ENCODE data around the gene SLC8A2. TPM values are rescaled to one million over a fixed set of nuclear protein-coding genes. Genes with fewer than 3 reads are reported as not detected.

Gene SLC8A2
- total and polyA plus RNA-seq, 2 of the 8 experiments (the other 6 are each of a cell fraction or from before 2014, with no cell fraction given), result 7.3 to 12.4 TPM

DNA sequence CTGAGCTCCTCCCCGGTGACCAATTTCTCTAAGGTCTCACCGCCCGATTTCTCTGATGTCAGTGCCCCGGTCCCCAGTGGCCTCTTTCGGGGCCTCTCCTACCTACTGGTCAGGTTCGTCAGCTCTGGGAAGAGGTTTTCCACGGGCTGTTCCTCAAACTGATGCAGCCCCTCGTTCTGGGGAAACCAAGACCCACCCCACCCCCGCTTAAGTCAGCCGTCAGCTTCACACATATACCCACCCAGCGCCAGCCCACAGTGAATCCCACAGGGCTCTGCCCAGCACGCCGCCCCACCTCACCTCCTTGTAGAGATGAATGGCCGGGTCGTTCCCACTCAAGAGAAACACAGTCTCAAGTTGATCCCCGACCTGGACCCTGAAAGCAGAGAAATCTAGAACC is 9.0 kb upstream of the SLC8A2 start (continued):
- TF ChIP-seq JUND (IDR thresholded peaks at IDR 0.05; ENCODE audit: low read length) (no peak), POU5F1 (IDR thresholded peaks at IDR 0.05; ENCODE audit: low read depth, low read length) (no peak), SAP30 (IDR thresholded peaks at IDR 0.05; ENCODE audit: insufficient read depth, insufficient replicate concordance, low read length) (no peak), POLR2AphosphoS5 (IDR thresholded peaks at IDR 0.05; ENCODE audit: low read depth, low read length) (no peak), MAFK (IDR thresholded peaks at IDR 0.05; ENCODE audit: low read depth, low read length) (no peak), CREB1 (IDR thresholded peaks at IDR 0.05) (no peak), TAF1 (IDR thresholded peaks at IDR 0.05; ENCODE audit: low read depth, low read length) (no peak), KDM1A (IDR thresholded peaks at IDR 0.05; ENCODE audit: borderline replicate concordance, low read length) (no peak)
